Suprapubic skin (tissue), 4 donors: ENCODE measurements around the gene MYO1F.

Experiments
- EP300 ChIP-seq: sonication (generic); formaldehyde crosslinking; IDR thresholded peaks from one replicate; pipeline ENCODE4 v1.6.1; 2017; ENCODE audit warnings: antibody characterized with exemption
- POLR2A ChIP-seq, 2 donors: fragments of 450-650 bp; IDR thresholded peaks; one replicate each; pipeline ENCODE4 v1.6.1; 2017; ENCODE audit warnings: antibody characterized with exemption in 2 of 2, mild to moderate bottlenecking in 2 of 2, moderate library complexity in 2 of 2
- POLR2AphosphoS5 ChIP-seq, 3 donors: sonication (generic); formaldehyde crosslinking; IDR thresholded peaks; one replicate each; pipeline ENCODE4 v1.6.1; 2017; ENCODE audit warnings: antibody characterized with exemption in 3 of 3
- TF ChIP-seq, protein P1 (sequence below), 2 donors: fragments of 200-600 bp in 1 of 2; fragments of 450-650 bp in 1 of 2; sonication (generic) in 1 of 2; IDR thresholded peaks; one replicate each; pipeline ENCODE4 v1.5.1; 2016 to 2019; ENCODE audit warnings: antibody characterized with exemption in 2 of 2, mild to moderate bottlenecking in 1 of 2, moderate library complexity in 1 of 2

DNA sequence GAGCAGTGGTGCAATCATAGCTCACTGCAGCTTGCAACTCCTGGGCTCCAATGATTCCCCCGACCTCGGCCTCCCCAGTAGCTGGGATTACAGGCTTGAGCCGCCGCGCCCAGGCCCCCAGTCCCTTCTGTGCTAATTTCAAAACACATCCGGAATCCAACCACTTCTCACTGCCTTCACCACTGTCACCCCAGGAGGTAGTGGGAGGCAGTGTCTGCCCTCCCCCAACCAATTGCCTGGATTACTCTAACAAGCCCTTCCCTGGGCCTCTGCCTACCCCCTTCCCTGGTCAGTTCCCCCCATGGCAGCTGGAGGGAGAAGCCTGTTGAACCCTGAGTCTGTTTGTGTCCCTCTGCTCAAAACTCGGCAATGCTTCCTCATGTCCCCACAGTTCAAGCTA lies 77.1 kb downstream of the MYO1F start:
- TF ChIP-seq, protein P1, sequence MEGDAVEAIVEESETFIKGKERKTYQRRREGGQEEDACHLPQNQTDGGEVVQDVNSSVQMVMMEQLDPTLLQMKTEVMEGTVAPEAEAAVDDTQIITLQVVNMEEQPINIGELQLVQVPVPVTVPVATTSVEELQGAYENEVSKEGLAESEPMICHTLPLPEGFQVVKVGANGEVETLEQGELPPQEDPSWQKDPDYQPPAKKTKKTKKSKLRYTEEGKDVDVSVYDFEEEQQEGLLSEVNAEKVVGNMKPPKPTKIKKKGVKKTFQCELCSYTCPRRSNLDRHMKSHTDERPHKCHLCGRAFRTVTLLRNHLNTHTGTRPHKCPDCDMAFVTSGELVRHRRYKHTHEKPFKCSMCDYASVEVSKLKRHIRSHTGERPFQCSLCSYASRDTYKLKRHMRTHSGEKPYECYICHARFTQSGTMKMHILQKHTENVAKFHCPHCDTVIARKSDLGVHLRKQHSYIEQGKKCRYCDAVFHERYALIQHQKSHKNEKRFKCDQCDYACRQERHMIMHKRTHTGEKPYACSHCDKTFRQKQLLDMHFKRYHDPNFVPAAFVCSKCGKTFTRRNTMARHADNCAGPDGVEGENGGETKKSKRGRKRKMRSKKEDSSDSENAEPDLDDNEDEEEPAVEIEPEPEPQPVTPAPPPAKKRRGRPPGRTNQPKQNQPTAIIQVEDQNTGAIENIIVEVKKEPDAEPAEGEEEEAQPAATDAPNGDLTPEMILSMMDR (IDR thresholded peaks at IDR 0.05), result no peak
- TF ChIP-seq EP300 (no peak), POLR2A (IDR thresholded peaks at IDR 0.05) (no peak), POLR2AphosphoS5 (IDR thresholded peaks at IDR 0.05) (no peak)
